ENCODE measurements around the gene PTGFR.
A peak's percentile ranks its signal among the peaks of the same experiment; 100 is the strongest.

Gene PTGFR

GRCh38 chr1:78490861-78491450, at the start of gene PTGFR (continued):
- TF ChIP-seq SP7 (tag by site-specific recombination; IDR thresholded peaks at IDR 0.05) = no peak
- TF ChIP-seq ZNF366 (tag by site-specific recombination; conservative IDR thresholded peaks at IDR 0.05) = peak; percentile 36; the same call in 1 of the 2 replicates
- no peak for TF ChIP-seq KLF7 (tag by site-specific recombination; IDR thresholded peaks at IDR 0.05; ENCODE audit: borderline replicate concordance)
- no peak for TF ChIP-seq ZNF174 (tag by site-specific recombination; IDR thresholded peaks at IDR 0.05)
- peak; percentile 90 for TF ChIP-seq ZBTB17 (tag by site-specific recombination; IDR thresholded peaks at IDR 0.05)
- TF ChIP-seq ZNF792 (tag by site-specific recombination; IDR thresholded peaks at IDR 0.05) = no peak
- TF ChIP-seq ZSCAN18 (tag by site-specific recombination; IDR thresholded peaks at IDR 0.05) = no peak
- TF ChIP-seq ZNF747 (tag by site-specific recombination; IDR thresholded peaks at IDR 0.05) = no peak
- no peak for TF ChIP-seq KLF10 (tag by site-specific recombination; IDR thresholded peaks at IDR 0.05)
- TF ChIP-seq PBX3 (CRISPR knock-in tag; IDR thresholded peaks at IDR 0.05) = no peak
- TF ChIP-seq ZFP37 (tag by site-specific recombination; IDR thresholded peaks at IDR 0.05) = no peak
- no peak for TF ChIP-seq ZNF510 (tag by site-specific recombination; IDR thresholded peaks at IDR 0.05; ENCODE audit: insufficient replicate concordance)
- TF ChIP-seq ELK4 (IDR thresholded peaks at IDR 0.05; ENCODE audit: borderline replicate concordance, low read depth, low read length) = no peak
- no peak for TF ChIP-seq ZBTB1 (tag by site-specific recombination; IDR thresholded peaks at IDR 0.05)
- TF ChIP-seq ZNF18 (tag by site-specific recombination; IDR thresholded peaks at IDR 0.05) = no peak
- TF ChIP-seq ZSCAN16 (tag by site-specific recombination; IDR thresholded peaks at IDR 0.05) = no peak

- no peak overlapping the region for H3K4me3 ChIP-seq (ENCODE audit: low read depth, low read length)
- no peaks in the 10 kb centered on the region for H3K36me3 ChIP-seq (ENCODE audit: control insufficient read depth in 2 of 2, insufficient read depth in 1 of 2, low read length in 2 of 2)
- ChIA-PET CTCF (no interaction called here), POLR2A (no interaction called here)
- no peaks in the 10 kb centered on the region for H3K4me1 ChIP-seq (ENCODE audit: control insufficient read depth, insufficient read depth, low read length)
- H3K9me3 ChIP-seq (ENCODE audit: control insufficient read depth, insufficient read depth, low read depth, low read length) = no peaks in the 10 kb centered on the region
- TF ChIP-seq PRDM1 (tag by site-specific recombination; IDR thresholded peaks at IDR 0.05) (no peak), RBAK (tag by site-specific recombination; IDR thresholded peaks at IDR 0.05) (no peak), ZNF362 (tag by site-specific recombination; IDR thresholded peaks at IDR 0.05) (no peak), ZNF169 (tag by site-specific recombination; IDR thresholded peaks at IDR 0.05) (no peak), HOXD13 (CRISPR knock-in tag; IDR thresholded peaks at IDR 0.05; ENCODE audit: borderline replicate concordance) (no peak)
- no peak overlapping the region for H3K27ac ChIP-seq (ENCODE audit: extremely low read depth, low read depth, low read length)
Measured at GRCh38 chr1:78441921-78442320, 48.9 kb upstream of the PTGFR start.

Data from HEK293 (cell line).